HG02885 (cell line): ENCODE data around the gene MERTK.
"Not testable (repeated sequence)": the region's sequence is repeated elsewhere in the genome, so short reads cannot be mapped to it uniquely, and the experiment has no call there.

Experiments
- ATAC-seq: cut with Tn5 transposase; IDR thresholded peaks from one replicate; pipeline ENCODE4 v1.9.1; 2021; ENCODE audit warnings: mild to moderate bottlenecking; ENCODE audit not compliant: unreplicated experiment, poor library complexity

The MERTK gene

DNA sequence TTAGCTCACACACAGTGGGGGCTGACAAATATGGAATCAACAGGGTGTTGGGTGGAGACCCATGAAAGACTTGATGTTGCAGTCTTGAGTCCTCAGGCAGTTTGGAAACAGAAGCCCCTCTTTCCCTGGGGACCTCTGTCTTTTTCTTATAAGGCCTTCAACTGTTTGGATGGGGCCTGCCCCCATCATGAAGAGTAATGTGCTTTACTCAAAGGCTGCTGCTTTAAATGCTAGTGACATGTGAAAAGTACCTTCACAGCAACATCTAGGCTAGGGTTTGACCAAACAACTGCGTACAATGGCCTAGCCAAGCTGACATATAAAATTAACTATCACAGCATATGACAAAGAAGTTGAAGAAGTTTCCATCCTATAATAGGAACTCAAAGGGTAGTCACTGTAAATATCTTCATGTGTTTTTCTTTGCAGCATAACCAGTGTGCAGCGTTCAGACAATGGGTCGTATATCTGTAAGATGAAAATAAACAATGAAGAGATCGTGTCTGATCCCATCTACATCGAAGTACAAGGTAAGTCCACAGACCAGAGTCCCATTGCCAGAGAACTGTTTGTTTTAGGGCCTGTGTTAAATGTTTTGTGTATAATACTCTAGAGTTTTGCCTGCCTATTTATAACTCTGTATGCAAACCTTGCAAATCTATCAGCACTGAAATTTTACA lies 46.3 kb downstream of the MERTK start:
- no peak for ATAC-seq

GRCh38 chr2:111945444-111946293 lies 47.3 kb downstream of the MERTK start:
- no peak for ATAC-seq

GRCh38 chr2:111946294-111947114 lies 48.1 kb downstream of the MERTK start:
- ATAC-seq = no peak

DNA sequence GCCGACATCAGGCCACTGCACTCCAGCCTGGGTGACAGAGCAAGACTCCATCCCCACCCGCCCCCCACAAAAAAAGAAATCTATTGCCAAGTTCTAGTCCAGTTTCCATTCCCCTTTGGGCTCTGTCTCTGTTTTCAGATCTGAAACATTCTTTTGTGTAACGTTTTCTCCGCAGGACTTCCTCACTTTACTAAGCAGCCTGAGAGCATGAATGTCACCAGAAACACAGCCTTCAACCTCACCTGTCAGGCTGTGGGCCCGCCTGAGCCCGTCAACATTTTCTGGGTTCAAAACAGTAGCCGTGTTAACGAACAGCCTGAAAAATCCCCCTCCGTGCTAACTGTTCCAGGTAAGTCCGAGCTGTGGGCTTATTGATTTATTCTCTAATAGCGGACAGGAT lies 48.8 kb downstream of the MERTK start:
- ATAC-seq = no peak

DNA sequence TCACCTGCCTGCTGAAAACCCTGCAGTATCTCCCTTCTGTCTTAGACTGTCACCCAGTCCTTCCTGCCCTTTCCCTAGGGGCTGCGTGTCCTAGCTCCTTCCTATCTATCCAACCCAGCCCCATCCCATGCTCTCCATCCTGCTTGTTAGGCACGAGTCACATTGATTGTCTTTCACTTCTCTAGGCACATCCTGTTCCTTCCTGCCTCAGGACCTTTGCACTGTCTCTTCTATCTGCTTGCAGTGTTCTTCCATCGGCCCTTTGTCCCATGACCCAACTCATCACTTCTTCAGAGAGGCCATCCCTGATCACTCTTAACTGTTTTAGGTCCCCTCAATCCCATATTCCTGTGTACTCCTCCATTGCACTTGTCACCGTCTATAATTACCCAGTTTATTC lies 50.4 kb downstream of the MERTK start:
- no peak for ATAC-seq

- ATAC-seq = no peak
Measured at GRCh38 chr2:111950236-111950635, 51.8 kb downstream of the MERTK start.

GRCh38 chr2:111951486-111951885 lies 53.1 kb downstream of the MERTK start:
- no peak for ATAC-seq

DNA sequence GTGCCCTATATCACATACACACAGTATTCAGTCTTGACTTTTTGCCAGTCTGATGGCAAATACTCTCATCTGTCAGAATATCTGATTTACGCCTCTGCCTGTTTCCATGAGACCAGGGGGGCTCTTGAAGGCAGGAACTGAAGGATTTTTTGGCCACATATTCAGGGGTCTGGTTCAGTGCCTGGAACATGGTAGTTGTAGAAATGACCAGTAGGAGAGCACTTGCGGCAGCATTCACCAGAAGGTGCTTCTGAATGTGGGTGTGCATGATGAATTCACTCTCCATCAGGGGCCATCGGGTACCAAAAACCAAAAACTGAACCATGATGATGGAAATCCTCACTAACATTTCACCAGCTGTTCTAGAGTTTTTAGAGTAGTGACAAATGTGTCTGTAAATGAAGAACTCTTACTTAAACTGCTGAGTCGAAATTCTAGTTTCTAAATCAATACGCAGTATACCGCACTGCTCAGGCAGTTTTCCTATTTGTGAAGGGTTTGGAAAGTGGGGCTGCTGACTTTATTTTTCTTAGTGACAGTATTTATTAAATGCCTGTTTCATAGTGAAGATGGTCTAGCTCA lies 54.6 kb downstream of the MERTK start:
- no peak for ATAC-seq

DNA sequence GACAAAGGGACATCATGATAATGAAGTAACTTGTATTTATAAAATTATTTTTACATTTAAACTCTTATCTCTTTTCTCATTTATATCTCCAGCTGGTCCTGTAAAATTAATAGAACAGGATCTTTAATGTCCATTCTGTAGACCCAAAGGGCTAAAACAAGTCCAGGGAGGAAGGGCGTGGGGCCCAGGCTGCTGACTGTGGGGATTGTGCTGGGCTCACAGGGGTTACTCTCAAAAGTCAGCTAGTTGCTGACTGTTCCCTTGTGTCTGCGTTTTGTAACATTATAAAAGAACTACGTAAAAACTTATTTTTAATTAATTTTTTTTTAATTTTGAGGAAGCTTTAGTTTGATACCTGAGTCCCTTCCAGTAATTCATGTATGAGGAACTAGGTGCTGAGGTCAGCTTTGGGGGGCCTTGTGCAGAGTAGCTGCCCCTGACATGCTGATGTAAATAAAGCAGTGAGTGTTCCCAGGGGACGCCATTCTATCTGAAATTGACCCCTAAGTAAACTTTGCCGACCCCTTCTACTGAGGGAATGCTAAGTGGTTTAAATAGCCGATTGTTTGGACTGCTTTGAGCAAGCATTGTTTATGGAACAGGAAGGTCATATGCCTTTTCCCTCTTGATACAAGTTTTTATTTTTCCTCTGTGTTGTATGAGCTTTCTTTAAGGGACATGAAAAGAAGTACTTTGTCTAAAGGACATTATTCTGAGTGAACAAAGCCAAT lies 56.4 kb downstream of the MERTK start:
- ATAC-seq = no peak

DNA sequence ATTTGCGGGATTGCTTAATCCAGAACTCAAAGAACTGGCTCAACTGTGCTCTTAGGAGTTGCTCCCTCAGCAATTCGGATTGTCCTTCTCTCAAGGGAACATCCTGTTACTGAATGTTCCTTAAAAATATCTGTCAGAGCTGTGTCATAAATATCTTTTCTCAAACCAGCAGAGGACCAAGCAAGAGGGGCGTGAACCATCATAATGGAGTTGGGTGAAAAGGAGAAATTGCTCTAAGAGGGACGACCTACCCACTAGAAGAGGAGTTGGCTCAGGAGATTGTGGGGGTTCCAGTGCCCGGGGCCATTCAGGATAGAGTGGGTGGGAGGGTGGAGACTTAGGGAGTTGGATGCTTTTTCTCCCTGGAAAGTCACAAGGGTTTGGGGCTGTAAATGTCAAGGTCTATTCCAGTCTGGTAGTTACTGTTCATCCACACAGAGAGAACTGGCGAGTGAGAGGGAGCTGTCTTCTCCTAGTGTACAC lies 59.5 kb downstream of the MERTK start:
- no peak for ATAC-seq

DNA sequence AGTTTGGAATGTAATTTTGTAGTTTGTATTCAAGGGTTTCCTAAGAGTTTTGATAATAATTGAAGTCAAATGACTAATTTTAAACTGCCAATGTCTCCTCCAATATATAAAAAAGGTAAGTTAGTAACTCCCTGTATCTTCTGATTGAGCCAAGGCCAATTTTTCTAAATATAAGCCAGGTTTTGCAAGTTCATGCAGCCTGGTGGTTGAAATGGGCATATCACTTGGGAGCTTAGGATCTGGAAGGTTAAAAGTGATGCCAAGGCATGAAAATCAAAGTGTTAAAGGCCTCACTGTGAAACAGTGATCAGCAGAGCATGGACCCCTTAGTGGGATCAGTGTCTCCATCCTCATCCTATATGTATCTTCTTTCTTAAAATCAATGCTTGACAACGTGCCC lies 60.5 kb downstream of the MERTK start:
- no peak for ATAC-seq

DNA sequence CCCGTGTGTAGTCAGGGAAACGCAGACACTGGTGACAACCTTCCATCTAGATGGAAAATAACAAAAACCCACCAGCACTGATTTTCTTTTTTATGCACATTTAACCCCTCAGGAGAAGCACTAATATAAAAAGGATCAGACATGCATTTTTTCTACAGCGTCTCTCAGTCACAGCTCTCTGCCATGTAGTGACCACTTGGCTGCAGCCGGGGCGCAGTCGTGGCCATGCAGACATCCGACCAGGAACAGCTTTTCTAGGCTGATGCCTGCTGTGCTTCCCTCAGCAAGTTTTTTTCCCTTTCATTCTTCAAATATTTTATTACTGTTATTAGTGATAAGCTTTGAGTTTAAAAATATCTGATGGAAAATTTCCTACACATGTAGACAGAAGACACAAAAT lies 63.3 kb downstream of the MERTK start:
- no peak for ATAC-seq

DNA sequence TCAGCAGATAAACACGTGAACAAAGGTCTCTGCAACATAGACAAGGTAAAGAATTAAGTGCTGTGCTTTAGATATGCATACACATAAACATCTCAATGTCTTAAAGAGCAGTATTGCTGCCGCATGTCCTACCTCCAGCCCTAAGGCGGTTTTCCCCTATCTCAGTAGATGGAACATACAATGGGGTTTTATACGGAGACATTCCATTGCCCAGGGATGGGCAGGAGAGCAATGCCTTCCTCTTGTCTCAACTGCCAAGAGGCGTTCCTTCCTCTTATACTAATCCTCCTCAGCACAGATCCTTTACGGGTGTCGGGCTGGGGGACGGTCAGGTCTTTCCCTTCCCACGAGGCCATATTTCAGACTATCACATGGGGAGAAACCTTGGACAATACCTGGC lies 64.7 kb downstream of the MERTK start:
- not testable (repeated sequence) for ATAC-seq

DNA sequence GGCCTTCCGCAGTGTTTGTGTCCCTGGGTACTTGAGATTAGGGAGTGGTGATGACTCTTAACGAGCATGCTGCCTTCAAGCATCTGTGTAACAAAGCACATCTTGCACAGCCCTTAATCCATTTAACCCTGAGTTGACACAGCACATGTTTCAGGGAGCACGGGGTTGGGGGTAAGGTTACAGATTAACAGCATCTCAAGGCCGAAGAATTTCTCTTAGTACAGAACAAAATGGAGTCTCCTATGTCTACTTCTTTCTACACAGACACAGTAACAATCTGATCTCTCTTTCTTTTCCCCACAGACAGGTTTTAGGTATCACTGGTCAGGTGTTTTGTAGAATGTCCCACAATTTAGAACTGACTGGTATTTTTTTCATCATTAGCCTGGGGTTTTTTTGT lies 65.1 kb downstream of the MERTK start:
- not testable (repeated sequence) for ATAC-seq

- ATAC-seq = no peak
Measured at GRCh38 chr2:111965062-111965461, 66.7 kb downstream of the MERTK start.

DNA sequence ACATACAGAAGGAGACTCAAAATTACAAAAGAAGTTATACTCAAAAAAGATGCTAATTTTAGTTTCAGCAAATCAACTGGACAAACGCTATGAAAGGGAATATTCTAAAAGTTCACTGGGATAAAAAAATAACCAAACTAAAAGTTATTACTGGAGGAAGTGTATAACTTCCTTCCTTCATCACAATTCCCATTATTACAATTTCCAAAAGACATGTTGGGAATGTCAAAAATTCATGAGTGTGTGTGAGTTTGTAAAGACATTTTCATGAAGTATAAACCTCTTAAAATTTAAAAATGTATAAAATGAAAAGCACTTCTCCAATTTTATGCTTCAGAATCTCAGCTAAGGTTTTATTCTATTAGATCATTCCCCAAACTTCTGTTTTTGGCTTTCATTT lies 67.8 kb downstream of the MERTK start:
- ATAC-seq = no peak

DNA sequence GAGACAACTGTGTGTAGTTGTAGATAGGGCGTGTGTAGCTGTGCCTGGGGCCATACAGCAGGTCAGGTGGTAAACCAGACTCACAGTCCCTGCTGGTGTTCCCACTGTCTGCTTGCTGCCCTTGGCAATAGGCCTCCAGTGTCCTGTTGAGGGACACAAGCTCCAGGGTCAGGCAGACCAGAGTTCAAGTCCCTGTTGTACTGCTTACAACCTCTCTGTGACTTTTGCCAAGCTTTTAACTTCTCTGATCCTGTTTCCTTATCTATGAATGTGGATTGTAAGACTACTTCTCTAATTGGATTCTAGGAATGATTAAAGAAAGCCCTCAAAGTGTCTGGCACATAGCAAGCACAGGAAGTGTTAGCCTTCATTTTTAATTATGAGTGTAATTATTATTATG lies 68.6 kb downstream of the MERTK start:
- ATAC-seq = no peak

- no peak for ATAC-seq
Measured at GRCh38 chr2:111970453-111970852, 72.0 kb downstream of the MERTK start.

DNA sequence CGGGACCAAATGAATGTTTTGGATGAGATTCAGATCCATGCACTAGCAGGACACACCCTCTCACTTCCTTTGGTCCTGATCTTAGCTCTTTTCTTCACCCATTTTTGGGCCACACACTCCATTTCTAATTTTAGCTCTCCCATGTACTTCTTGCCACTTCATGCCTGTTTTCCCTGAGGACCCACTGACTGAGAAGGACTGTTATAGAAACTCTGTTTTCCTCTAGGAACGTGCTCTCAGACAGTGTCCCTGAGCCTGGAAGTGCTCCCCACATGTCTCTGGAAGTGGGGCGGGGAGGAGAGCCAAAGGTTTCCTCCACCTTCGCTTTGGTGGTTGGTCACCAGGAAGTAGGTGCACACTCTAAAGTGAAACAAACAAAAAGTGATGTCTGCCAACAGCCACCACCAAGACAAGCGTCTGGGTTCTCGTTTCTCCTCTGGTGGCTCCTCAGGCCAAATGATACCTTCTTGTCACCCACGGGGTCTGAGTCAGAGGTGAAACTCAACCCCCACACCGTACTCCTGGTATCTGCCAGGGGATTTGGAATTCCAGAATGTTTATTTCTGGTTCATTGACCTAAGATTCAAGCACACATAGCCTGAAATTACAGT lies 74.7 kb downstream of the MERTK start:
- no peak for ATAC-seq
